Endothelial cell of umbilical vein (primary cell): ENCODE measurements around the gene CLIC5.

Experiments
- EZH2 ChIP-seq: IDR thresholded peaks from 2 replicates; pipeline ENCODE4 v1.6.1; 2012; ENCODE audit warnings: borderline replicate concordance, low read depth, mild to moderate bottlenecking, moderate library complexity, low read length, inconsistent platforms; ENCODE audit not compliant: severe bottlenecking
- FOS ChIP-seq: IDR thresholded peaks from 2 replicates; pipeline ENCODE4 v1.6.1; 2011; ENCODE audit warnings: mild to moderate bottlenecking, low read length, moderate library complexity, borderline replicate concordance; ENCODE audit not compliant: insufficient read depth
- JUN ChIP-seq: IDR thresholded peaks from 2 replicates; pipeline ENCODE4 v1.6.1; 2011; ENCODE audit warnings: borderline replicate concordance, low read depth; ENCODE audit not compliant: insufficient read length, insufficient read depth
- MAX ChIP-seq: IDR thresholded peaks from 2 replicates; pipeline ENCODE4 v1.6.1; 2011; ENCODE audit not compliant: insufficient read depth, insufficient read length
- POLR2A ChIP-seq: IDR thresholded peaks from 2 replicates; pipeline ENCODE4 v1.6.1; 2012; ENCODE audit warnings: low read depth, mild to moderate bottlenecking, control low read depth, low read length
- POLR2AphosphoS5 ChIP-seq: IDR thresholded peaks from 2 replicates; pipeline ENCODE4 v1.6.1; 2012; ENCODE audit warnings: low read depth, mild to moderate bottlenecking, control low read depth, low read length, moderate library complexity; ENCODE audit not compliant: insufficient read depth
- TF ChIP-seq, protein P1 (sequence below), 2 donors: IDR thresholded peaks; 1 replicate in 1 of 2; 2 replicates in 1 of 2; pipeline ENCODE4 v1.5.1; 2011; ENCODE audit warnings: low read length in 2 of 2, mild to moderate bottlenecking in 2 of 2, moderate library complexity in 2 of 2, control low read depth in 1 of 2, inconsistent platforms in 1 of 2, low read depth in 1 of 2; ENCODE audit not compliant: insufficient read depth in 1 of 2; ENCODE audit errors: extremely low read depth in 1 of 2

DNA sequence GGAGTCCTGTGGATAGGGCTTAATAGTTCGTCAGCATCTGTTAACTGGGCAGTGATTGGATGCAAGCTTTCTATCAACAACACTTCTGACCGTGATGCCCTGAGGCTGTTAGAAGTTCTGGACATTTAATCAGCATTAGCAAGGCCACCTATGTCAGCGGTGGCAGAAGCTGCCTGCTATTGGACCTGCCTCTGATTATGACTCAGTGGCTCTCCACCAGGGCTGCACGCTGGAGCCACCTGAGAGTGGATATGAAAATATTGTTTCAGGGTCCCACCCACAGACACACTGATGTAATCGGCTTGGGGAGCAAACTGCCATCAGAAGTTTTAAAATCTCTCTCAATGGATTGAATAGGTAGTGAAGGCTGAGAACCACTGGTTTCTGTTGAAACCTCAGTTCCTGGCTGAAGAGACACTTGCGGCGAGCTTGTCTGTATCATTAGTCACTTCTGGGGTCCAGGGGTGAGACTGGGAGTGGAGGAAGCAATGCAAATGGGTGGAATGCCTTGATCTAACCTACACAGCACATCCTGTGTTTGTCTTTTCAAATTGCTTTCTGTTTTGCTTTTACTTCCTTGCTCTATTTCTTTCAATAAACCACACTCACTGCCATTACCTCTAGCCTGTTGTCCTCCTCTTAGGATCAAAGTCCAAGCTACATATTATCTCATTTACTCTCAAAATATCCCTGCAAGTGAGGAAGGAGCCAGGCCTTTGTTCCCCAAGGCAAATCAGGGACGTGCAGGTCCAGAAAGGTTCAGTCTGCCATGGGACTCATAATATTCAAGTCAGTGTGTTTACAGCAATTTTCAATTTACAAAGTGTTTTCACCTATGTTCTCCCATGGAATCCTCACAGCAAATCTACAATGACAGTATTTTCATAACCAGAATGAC lies 4.2 kb downstream of the CLIC5 start:
- TF ChIP-seq, protein P1, sequence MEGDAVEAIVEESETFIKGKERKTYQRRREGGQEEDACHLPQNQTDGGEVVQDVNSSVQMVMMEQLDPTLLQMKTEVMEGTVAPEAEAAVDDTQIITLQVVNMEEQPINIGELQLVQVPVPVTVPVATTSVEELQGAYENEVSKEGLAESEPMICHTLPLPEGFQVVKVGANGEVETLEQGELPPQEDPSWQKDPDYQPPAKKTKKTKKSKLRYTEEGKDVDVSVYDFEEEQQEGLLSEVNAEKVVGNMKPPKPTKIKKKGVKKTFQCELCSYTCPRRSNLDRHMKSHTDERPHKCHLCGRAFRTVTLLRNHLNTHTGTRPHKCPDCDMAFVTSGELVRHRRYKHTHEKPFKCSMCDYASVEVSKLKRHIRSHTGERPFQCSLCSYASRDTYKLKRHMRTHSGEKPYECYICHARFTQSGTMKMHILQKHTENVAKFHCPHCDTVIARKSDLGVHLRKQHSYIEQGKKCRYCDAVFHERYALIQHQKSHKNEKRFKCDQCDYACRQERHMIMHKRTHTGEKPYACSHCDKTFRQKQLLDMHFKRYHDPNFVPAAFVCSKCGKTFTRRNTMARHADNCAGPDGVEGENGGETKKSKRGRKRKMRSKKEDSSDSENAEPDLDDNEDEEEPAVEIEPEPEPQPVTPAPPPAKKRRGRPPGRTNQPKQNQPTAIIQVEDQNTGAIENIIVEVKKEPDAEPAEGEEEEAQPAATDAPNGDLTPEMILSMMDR (IDR thresholded peaks at IDR 0.05; ENCODE audit: extremely low read depth in 1 of 2, insufficient read depth in 1 of 2, low read depth in 1 of 2, low read length in 2 of 2): no peak
- no peak for TF ChIP-seq EZH2
- TF ChIP-seq POLR2A: no peak
- TF ChIP-seq MAX: no peak
- TF ChIP-seq POLR2AphosphoS5: no peak
- TF ChIP-seq FOS: no peak
- no peak for TF ChIP-seq JUN
